Uterus (tissue), 4 donors: ENCODE measurements around the gene UBALD2. TPM values are rescaled to one million over a fixed set of nuclear protein-coding genes. Genes with fewer than 3 reads are reported as not detected.
A peak's percentile ranks its signal among the peaks of the same experiment; 100 is the strongest.

Source experiments
- DNase-seq, 2 donors: peaks; one replicate each; pipeline ENCODE4 v3.0.0-alpha.2; 2019 to 2020
- H3K27ac ChIP-seq, 2 donors: fragments of 200-600 bp; sonication (generic); 1 replicate in 1 of 2; 2 replicates in 1 of 2; pipeline ENCODE4 v1.5.1; 2016 to 2018
- H3K27me3 ChIP-seq, 2 donors: fragments of 200-600 bp; sonication (generic); one replicate each; pipeline ENCODE4 v1.5.1; 2018 to 2019; ENCODE audit warnings: control low read depth in 1 of 2
- H3K36me3 ChIP-seq, 2 donors: fragments of 200-600 bp; sonication (generic); one replicate each; pipeline ENCODE4 v1.5.1; 2019; ENCODE audit warnings: control low read depth in 1 of 2
- H3K4me1 ChIP-seq, 2 donors: fragments of 200-600 bp; sonication (generic); one replicate each; pipeline ENCODE4 v1.5.1; 2018 to 2019; ENCODE audit warnings: control low read depth in 1 of 2
- H3K4me3 ChIP-seq, 2 donors: fragments of 200-600 bp; sonication (generic); 1 replicate in 1 of 2; 2 replicates in 1 of 2; pipeline ENCODE4 v1.5.1; 2018 to 2019; ENCODE audit warnings: mild to moderate bottlenecking in 1 of 2
- H3K9me3 ChIP-seq, 2 donors: fragments of 200-600 bp; sonication (generic); one replicate each; pipeline ENCODE4 v1.5.1; 2019; ENCODE audit warnings: control low read depth in 1 of 2
- POLR2A ChIP-seq, 2 donors: fragments of 450-650 bp; IDR thresholded peaks; one replicate each; pipeline ENCODE4 v1.6.1; 2016; ENCODE audit warnings: antibody characterized with exemption in 2 of 2, mild to moderate bottlenecking in 1 of 2, moderate library complexity in 1 of 2
- intact Hi-C: fragments of 100-400 bp; cut with DNase I; formaldehyde crosslinking; loops from one replicate; pipeline ENCODE4 v1.15.1; 2023; ENCODE audit warnings: low total_unique reads
- total RNA-seq, 4 donors: library from RNA; depleted of rRNA in 3 of 4; stranded (reverse); fragments of >200 nt in 3 of 4; gene quantifications; one replicate each; pipeline versions ENCODE4 v1.1.0 to v1.2.4, GENCODE V29; 2014 to 2023
- TF ChIP-seq, protein P1 (sequence below), 4 experiments: fragments of 200-600 bp in 2 of 4; fragments of 450-650 bp in 2 of 4; sonication (generic) in 2 of 4; IDR thresholded peaks; one replicate each; pipeline ENCODE4 v1.5.1; 2016 to 2019; ENCODE audit warnings: antibody characterized with exemption in 4 of 4, mild to moderate bottlenecking in 2 of 4, moderate library complexity in 1 of 4
- donor health status: DM: yes; HTN: yes; CAD: no.

The UBALD2 gene
- total RNA-seq, 4 donors from 2014 or later: 2.0 to 17.4 (median 9.2) TPM

DNA sequence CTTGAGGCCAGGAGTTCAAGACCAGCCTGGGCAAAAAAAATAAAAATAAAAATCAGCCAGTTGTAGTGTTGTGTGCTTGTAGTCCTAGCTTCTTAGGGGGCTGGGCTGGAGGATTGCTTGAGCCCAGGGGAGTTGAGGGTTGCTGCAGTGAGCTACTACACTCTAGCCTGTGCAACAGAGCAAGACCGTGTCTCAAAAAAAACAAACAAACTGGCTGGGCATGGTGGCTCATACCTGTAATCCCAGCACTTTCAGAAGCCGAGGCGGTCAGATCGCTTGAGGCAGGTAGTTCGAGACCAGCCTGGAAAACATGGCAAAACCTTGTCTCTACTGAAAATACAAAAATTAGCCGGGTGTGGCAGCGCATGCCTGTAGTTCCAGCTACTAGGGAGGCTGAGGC, 4.9 kb upstream of the UBALD2 start:
- H3K9me3 ChIP-seq: no peaks in the 10 kb centered on the region
- TF ChIP-seq, protein P1, sequence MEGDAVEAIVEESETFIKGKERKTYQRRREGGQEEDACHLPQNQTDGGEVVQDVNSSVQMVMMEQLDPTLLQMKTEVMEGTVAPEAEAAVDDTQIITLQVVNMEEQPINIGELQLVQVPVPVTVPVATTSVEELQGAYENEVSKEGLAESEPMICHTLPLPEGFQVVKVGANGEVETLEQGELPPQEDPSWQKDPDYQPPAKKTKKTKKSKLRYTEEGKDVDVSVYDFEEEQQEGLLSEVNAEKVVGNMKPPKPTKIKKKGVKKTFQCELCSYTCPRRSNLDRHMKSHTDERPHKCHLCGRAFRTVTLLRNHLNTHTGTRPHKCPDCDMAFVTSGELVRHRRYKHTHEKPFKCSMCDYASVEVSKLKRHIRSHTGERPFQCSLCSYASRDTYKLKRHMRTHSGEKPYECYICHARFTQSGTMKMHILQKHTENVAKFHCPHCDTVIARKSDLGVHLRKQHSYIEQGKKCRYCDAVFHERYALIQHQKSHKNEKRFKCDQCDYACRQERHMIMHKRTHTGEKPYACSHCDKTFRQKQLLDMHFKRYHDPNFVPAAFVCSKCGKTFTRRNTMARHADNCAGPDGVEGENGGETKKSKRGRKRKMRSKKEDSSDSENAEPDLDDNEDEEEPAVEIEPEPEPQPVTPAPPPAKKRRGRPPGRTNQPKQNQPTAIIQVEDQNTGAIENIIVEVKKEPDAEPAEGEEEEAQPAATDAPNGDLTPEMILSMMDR (IDR thresholded peaks at IDR 0.05): no peak
- TF ChIP-seq POLR2A (IDR thresholded peaks at IDR 0.05): no peak
- H3K36me3 ChIP-seq: no peaks in the 10 kb centered on the region
- no peak overlapping the region for H3K27ac ChIP-seq
- peaks cover 0 to 5% of the 10 kb centered on the region in 2 donors for H3K4me1 ChIP-seq
- H3K4me3 ChIP-seq: no peak overlapping the region
- intact Hi-C loops: no loop called here
- DNase-seq: no peak
- no peaks in the 10 kb centered on the region for H3K27me3 ChIP-seq

DNA sequence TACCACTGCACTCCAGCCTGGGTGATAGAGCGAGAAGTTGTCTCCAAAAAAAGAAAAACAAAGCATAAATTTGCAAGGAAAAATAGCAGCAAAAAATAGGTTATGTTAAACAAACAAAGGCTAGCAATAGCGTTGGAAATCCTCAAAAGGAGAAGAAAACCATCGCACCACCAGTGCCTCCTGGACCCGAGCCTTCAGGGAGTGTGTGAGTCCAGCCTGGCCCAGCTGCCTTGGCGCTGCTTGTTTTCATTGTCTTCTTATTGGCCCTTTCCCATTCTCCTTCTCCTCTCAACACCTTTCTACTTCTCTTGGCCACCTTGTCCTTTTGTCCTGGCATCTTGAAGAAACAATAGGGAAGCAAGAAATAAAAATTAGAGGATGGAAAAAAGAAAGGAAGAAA, 4.5 kb upstream of the UBALD2 start:
- intact Hi-C loops: no loop called here
- H3K9me3 ChIP-seq: no peaks in the 10 kb centered on the region
- H3K4me3 ChIP-seq: no peak overlapping the region
- no peak for DNase-seq
- no peaks in the 10 kb centered on the region for H3K27me3 ChIP-seq
- peaks cover 0 to 5% of the 10 kb centered on the region in 2 donors for H3K4me1 ChIP-seq
- no peak overlapping the region for H3K27ac ChIP-seq
- TF ChIP-seq, protein P1 (IDR thresholded peaks at IDR 0.05): no peak
- no peak for TF ChIP-seq POLR2A (IDR thresholded peaks at IDR 0.05)
- H3K36me3 ChIP-seq: no peaks in the 10 kb centered on the region

DNA sequence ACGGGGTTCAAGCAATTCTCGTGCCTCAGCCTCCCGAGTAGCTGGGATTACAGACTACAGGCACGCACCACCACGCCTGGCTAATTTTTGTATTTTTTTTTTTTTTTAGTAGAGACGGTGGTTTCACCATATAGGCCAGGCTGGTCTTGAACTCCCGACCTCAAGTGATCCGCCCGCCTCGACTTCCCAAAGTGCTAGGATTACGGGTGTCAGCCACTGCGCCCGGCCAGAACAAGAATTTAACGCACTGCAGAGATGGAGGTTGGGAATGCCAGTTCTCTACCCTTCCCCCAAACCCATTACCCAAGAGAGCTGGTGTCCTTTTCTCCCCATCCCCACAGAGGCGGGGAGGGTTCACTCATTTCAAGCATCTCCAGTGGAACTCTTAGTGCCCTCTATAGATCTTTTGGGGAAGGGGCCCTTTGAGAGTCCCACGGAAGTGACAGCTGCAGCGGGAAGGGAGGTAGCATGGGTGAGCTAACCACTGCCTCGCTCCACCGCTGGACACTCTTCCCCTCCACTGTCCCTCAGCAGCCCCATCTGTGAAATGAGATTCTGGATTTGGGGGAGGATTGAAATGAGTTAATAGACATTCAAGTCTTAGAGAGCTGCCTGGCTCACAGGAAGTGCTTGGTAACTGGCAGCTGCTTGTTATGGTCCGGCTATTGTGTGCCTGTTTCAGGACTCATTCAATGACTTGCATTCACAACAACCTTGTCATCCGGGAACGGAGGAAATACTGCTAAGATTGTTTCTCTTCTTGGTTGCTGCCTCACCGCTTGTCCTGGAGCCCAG, 3.5 kb upstream of the UBALD2 start:
- H3K4me3 ChIP-seq: no peak overlapping the region
- TF ChIP-seq, protein P1 (IDR thresholded peaks at IDR 0.05): no peak
- no peak for TF ChIP-seq POLR2A (IDR thresholded peaks at IDR 0.05)
- H3K27me3 ChIP-seq: no peaks in the 10 kb centered on the region
- H3K36me3 ChIP-seq: no peaks in the 10 kb centered on the region
- H3K4me1 ChIP-seq: peaks cover 0 to 5% of the 10 kb centered on the region in 2 donors
- no peak for DNase-seq
- H3K27ac ChIP-seq: no peak overlapping the region
- no peaks in the 10 kb centered on the region for H3K9me3 ChIP-seq
- intact Hi-C loops: no loop called here

DNA sequence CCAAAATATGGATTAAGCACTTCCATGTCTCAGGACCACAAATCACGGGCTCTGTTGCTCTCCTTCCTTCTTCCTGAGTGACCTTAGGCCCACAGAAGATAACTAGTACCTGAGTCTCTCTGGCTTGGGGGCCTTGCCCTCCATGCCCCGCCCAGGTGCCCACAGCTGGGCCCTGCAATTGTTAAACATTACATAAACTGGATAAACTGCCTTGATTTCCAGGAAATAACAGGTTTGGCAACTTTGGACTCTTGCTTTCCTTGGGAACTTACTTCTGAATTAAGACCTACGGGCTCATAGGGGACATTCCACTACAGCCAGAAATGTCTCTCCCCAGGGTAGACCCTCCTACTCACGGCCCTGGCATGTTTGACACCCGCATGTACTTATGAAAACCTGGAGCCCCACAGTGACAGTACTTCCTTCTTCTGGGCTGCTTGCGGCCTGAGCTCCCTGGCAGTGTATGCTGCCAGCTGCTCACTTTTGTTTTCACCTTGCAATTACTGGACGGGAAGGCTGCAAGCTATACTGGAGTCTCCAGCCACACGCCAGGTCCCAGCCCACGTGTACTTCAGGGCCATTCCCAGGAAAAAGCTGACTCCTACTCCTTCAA, 2.3 kb upstream of the UBALD2 start:
- Histone ChIP-seq H3K4me3 (no peak overlapping the region), H3K27me3 (no peaks in the 10 kb centered on the region), H3K27ac (peak overlapping the region in 1 of 2 donors; percentile 13), H3K4me1 (peaks cover 0 to 12% of the 10 kb centered on the region in 2 donors), H3K9me3 (no peaks in the 10 kb centered on the region), H3K36me3 (no peaks in the 10 kb centered on the region)
- DNase-seq: no peak
- TF ChIP-seq, protein P1 (IDR thresholded peaks at IDR 0.05): no peak
- intact Hi-C loops: no loop called here

DNA sequence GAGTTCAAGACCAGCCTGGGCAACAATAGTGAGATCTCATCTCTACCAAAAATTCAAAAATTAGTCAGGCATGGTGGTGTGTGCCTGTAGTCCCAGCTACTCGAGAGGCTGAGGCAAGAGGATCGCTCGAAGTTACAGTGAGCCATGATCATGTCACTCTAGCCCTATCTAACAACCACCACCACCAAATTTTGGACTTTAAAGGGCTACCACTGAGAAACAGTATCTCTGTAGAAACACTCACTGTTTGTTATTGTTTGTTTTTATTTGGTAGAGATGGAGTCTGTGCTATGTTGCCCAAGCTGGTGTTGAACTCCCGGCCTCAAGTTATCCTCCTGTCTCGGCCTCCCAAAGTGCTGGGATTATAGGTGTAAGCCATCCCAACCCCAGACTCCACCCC, 1.3 kb upstream of the UBALD2 start:
- Histone ChIP-seq H3K4me3 (no peak overlapping the region), H3K9me3 (no peaks in the 10 kb centered on the region), H3K36me3 (no peaks in the 10 kb centered on the region), H3K27me3 (no peaks in the 10 kb centered on the region), H3K4me1 (peaks cover 0 to 17% of the 10 kb centered on the region in 2 donors), H3K27ac (peak overlapping the region in 1 of 2 donors; percentile 58)
- no peak for DNase-seq
- TF ChIP-seq POLR2A (IDR thresholded peaks at IDR 0.05): no peak
- TF ChIP-seq, protein P1 (IDR thresholded peaks at IDR 0.05): no peak
- intact Hi-C loops: no loop called here
